Endothelial cell (in vitro differentiated cells): ENCODE measurements around the gene HCN4. TPM values are rescaled to one million over a fixed set of nuclear protein-coding genes. Genes with fewer than 3 reads are reported as not detected.

ENCODE experiments used
- DNase-seq: peaks from one replicate; pipeline ENCODE4 v3.0.0; 2021; ENCODE audit warnings: low spot score
- H3K27ac Mint-ChIP-seq: one replicate; pipeline ENCODE4 v1.8.0; 2021; ENCODE audit warnings: mixed read lengths, inconsistent platforms; ENCODE audit not compliant: unreplicated experiment
- H3K27me3 Mint-ChIP-seq: one replicate; pipeline ENCODE4 v1.8.0; 2021; ENCODE audit warnings: mild to moderate bottlenecking, moderate library complexity, mixed read lengths, inconsistent platforms; ENCODE audit not compliant: unreplicated experiment
- H3K36me3 Mint-ChIP-seq: one replicate; pipeline ENCODE4 v1.8.0; 2021; ENCODE audit warnings: mild to moderate bottlenecking, low read depth, mixed read lengths, inconsistent platforms; ENCODE audit not compliant: unreplicated experiment
- H3K4me1 Mint-ChIP-seq: one replicate; pipeline ENCODE4 v1.8.0; 2021; ENCODE audit warnings: mild to moderate bottlenecking, mixed read lengths, inconsistent platforms; ENCODE audit not compliant: unreplicated experiment
- H3K4me3 Mint-ChIP-seq: one replicate; pipeline ENCODE4 v1.8.0; 2021; ENCODE audit warnings: mild to moderate bottlenecking, mixed read lengths, inconsistent platforms; ENCODE audit not compliant: unreplicated experiment
- H3K9me3 Mint-ChIP-seq: one replicate; pipeline ENCODE4 v1.8.0; 2021; ENCODE audit warnings: mixed read lengths, inconsistent platforms; ENCODE audit not compliant: unreplicated experiment
- total RNA-seq: library from RNA; stranded (reverse); fragmentation: NEBNext Ultra II Directional; extraction: Animal tissue kit (Norgen Biotek cat#: 25700); gene quantifications from one replicate; pipeline ENCODE4 v1.2.1, GENCODE V29; 2021; ENCODE audit not compliant: unreplicated experiment
- TF ChIP-seq, protein P1 (sequence below): fragments of 200-600 bp; sonication (generic); IDR thresholded peaks from one replicate; pipeline ENCODE4 v1.5.0; 2021; ENCODE audit warnings: antibody characterized with exemption; ENCODE audit not compliant: unreplicated experiment

Gene HCN4
- total RNA-seq, 1 donor from 2014 or later = 0.54 TPM

DNA sequence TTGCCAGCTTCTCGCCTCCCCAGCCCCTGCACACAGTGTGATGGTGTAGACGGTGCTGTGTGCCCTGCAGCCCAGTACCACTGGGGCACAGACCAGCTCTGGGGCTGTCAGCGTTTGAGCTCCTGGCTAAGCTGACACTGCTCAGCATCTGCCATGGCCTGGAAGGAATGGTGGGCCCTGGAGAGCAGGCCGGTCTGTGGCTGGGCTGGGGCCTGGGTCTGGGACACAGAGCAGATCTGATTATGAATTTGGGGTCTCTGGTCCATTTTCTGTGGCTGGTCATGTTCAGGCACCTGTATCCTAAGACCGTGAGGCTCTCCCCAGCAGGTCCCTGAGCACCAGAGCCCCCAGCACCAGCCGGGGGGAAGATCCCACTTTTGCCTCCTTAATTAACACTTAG is 34.7 kb downstream of the HCN4 start:
- Mint-ChIP-seq H3K27me3 (peaks cover 10% of the 10 kb centered on the region), H3K36me3 (no peaks in the 10 kb centered on the region), H3K4me1 (peaks cover 12% of the 10 kb centered on the region), H3K4me3 (no peak overlapping the region), H3K9me3 (no peaks in the 10 kb centered on the region), H3K27ac (no peak overlapping the region)
- DNase-seq = no peak
- TF ChIP-seq, protein P1, sequence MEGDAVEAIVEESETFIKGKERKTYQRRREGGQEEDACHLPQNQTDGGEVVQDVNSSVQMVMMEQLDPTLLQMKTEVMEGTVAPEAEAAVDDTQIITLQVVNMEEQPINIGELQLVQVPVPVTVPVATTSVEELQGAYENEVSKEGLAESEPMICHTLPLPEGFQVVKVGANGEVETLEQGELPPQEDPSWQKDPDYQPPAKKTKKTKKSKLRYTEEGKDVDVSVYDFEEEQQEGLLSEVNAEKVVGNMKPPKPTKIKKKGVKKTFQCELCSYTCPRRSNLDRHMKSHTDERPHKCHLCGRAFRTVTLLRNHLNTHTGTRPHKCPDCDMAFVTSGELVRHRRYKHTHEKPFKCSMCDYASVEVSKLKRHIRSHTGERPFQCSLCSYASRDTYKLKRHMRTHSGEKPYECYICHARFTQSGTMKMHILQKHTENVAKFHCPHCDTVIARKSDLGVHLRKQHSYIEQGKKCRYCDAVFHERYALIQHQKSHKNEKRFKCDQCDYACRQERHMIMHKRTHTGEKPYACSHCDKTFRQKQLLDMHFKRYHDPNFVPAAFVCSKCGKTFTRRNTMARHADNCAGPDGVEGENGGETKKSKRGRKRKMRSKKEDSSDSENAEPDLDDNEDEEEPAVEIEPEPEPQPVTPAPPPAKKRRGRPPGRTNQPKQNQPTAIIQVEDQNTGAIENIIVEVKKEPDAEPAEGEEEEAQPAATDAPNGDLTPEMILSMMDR = no peak

DNA sequence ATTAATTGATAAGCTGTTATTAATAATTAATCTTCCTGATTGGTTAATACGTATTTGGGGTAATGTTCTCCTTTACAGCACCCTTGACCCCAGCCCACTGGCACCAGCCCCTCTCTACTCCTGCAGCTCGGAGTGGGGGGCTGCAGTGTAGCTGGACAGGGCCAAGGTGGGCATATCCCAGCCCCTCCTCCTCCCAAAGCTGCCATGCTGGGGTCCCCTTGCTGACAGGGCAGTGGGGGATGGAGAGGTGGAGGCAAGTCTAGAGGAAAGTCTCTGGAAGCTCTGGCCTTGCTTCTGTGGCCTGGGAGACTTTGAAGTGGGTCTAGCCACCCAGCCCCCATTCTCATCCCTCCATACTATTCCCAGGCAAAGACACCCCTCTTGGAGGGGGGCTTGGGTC is 35.8 kb downstream of the HCN4 start:
- Mint-ChIP-seq H3K27ac (no peak overlapping the region), H3K36me3 (no peaks in the 10 kb centered on the region), H3K9me3 (no peaks in the 10 kb centered on the region), H3K4me3 (no peak overlapping the region), H3K4me1 (peaks cover 12% of the 10 kb centered on the region), H3K27me3 (peaks cover 12% of the 10 kb centered on the region)
- no peak for DNase-seq
- TF ChIP-seq, protein P1 = no peak

DNA sequence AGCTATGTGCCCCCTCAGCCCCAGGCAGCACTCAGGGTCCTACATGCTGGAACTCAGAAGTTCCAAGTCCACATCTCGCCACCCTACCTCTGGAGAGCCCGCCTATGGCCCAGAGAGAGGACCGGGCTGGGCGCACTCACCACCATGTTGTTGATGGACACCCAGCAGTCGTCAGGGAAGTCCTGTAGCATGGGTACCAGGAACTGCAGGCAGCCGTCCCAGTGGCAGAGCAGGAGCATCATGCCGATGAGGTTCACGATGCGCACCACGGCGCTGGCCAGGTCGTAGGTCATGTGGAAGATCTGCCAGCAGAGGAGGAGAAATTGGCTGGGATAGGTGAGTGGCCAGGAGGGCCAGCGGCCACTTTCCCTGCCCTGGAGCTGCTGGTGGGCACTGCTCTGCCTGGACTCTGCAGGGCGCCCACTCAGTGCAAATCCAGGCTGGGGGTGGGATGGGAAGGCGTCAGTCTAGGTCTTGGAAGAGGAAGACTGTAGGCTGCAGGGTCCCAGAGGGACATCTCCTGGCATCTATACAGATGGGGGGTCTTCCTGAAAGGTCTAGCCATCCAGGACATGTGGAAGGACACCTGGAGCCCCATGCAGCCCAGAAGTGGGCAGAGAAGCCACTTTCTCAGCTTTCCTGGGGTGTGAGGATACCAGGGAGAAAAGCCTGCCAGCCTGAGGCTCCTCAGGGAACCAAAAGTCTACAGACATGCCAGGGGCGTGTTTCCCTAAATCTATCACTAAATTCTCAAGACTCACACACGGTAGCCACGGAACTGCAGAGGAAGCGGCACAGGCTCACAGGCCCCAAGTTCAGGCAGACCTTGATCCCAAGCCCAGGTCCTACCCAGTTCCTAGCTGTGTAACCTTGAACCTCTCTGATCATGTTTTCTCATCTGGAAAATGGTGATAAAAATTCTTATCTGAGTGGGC is 36.5 kb downstream of the HCN4 start:
- Mint-ChIP-seq H3K36me3 (no peaks in the 10 kb centered on the region), H3K27me3 (peaks cover 14% of the 10 kb centered on the region), H3K9me3 (no peaks in the 10 kb centered on the region), H3K4me3 (no peak overlapping the region), H3K27ac (no peak overlapping the region), H3K4me1 (peaks cover 9% of the 10 kb centered on the region)
- TF ChIP-seq, protein P1 = no peak
- no peak for DNase-seq

DNA sequence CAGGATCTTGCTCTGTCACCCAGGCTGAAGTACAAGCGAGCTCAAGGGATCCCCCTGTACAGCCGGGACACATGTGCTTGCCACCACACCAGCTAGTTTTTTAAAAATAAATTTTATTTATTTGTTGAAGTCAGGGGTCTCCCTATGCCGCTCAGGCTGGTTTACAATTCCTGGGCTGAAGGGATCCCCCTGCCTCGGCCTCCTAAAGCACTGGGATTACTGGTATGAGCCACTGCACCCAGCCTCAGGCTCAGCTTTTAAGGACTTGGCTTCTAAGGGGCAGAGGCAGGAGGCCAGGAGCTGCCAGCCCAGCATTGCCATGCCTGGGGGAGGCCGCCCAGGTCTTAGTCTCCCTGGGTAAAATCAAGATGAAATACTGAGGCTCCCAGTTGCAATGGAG is 37.3 kb downstream of the HCN4 start:
- no peak for DNase-seq
- H3K9me3 Mint-ChIP-seq = no peaks in the 10 kb centered on the region
- peaks cover 1% of the 10 kb centered on the region for H3K4me1 Mint-ChIP-seq
- TF ChIP-seq, protein P1 = no peak
- no peaks in the 10 kb centered on the region for H3K36me3 Mint-ChIP-seq
- peaks cover 12% of the 10 kb centered on the region for H3K27me3 Mint-ChIP-seq
- no peak overlapping the region for H3K4me3 Mint-ChIP-seq
- no peak overlapping the region for H3K27ac Mint-ChIP-seq
